WI38 (cell line): ENCODE results near the gene PLEKHF1.

Source experiments
- H3K4me3 ChIP-seq: 2 replicates; pipeline ENCODE4 v1.5.1; 2011; ENCODE audit warnings: low read depth, mild to moderate bottlenecking, control low read depth, low read length
- TF ChIP-seq, protein P1 (sequence below): IDR thresholded peaks from 2 replicates; pipeline ENCODE4 v1.5.1; 2012; ENCODE audit warnings: low read depth, mild to moderate bottlenecking, control low read depth, low read length

The PLEKHF1 gene

GRCh38 chr19:29628661-29629385, 36.4 kb upstream of the PLEKHF1 start:
- no peak overlapping the region for H3K4me3 ChIP-seq
- TF ChIP-seq, protein P1, sequence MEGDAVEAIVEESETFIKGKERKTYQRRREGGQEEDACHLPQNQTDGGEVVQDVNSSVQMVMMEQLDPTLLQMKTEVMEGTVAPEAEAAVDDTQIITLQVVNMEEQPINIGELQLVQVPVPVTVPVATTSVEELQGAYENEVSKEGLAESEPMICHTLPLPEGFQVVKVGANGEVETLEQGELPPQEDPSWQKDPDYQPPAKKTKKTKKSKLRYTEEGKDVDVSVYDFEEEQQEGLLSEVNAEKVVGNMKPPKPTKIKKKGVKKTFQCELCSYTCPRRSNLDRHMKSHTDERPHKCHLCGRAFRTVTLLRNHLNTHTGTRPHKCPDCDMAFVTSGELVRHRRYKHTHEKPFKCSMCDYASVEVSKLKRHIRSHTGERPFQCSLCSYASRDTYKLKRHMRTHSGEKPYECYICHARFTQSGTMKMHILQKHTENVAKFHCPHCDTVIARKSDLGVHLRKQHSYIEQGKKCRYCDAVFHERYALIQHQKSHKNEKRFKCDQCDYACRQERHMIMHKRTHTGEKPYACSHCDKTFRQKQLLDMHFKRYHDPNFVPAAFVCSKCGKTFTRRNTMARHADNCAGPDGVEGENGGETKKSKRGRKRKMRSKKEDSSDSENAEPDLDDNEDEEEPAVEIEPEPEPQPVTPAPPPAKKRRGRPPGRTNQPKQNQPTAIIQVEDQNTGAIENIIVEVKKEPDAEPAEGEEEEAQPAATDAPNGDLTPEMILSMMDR: no peak

GRCh38 chr19:29629836-29630534, 35.3 kb upstream of the PLEKHF1 start:
- TF ChIP-seq, protein P1: no peak
- no peak overlapping the region for H3K4me3 ChIP-seq

- no peak overlapping the region for H3K4me3 ChIP-seq
- TF ChIP-seq, protein P1: no peak
Observed at GRCh38 chr19:29630655-29631054, 34.6 kb upstream of the PLEKHF1 start.

GRCh38 chr19:29631450-29631849, 33.8 kb upstream of the PLEKHF1 start:
- TF ChIP-seq, protein P1: no peak
- no peak overlapping the region for H3K4me3 ChIP-seq

- no peak overlapping the region for H3K4me3 ChIP-seq
- TF ChIP-seq, protein P1: no peak
Observed at GRCh38 chr19:29634002-29634401, 31.3 kb upstream of the PLEKHF1 start.

DNA sequence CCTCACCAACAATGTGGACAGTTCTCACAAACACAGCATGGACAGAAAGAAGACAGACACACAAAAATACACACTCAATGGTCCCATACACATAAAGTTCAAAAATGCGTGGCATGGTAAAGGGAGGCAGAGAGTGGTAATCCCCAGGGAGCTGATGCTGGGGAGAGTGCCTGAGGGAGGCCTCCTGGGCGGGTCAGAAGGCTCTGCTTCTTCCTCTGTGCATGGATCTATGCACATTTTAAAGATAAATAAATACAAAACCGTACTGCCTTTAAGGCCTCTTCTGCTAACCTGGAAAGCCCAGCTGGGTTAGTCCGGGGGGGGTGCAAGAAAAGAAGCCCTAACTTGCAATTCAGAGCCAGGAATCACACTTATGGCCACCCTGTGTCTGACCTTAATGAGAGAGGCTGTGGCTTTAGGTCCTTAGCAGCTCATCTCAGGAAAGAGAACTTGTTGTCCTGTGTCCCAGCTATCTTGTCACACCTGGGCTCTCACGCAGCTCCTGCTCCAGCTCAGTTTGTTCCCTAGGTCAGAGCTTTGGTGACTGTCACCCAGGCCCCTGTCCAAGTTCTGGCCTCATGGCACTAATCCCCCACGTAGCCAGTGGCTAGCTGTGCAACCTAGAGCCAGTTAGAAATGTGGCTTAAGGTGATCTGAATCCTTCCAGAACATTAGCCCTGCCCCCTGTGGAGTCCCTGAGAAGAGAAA, 30.7 kb upstream of the PLEKHF1 start:
- no peak overlapping the region for H3K4me3 ChIP-seq
- TF ChIP-seq, protein P1: no peak

DNA sequence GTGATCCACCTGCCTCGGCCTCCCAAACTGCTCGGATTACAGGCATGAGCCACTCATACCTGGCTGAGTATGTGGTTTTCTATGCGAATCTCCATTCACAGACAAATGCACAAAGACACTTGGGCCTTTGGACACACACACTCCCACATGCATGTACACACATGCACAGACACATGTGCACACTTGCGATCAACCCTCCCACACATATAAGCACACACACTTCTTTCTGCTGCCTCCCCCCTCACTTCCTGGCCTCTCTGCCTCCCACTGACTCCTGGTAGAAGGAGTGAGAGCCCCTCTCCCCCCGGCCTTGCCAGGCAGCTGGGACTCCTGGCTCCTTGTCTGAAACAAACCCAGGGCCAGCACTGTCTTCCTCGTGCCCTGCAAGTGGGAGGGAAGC, 29.3 kb upstream of the PLEKHF1 start:
- no peak overlapping the region for H3K4me3 ChIP-seq
- TF ChIP-seq, protein P1: no peak
